Spleen (tissue), 7 donors: ENCODE measurements around the gene RTL1.

Experiments used
- CTCF ChIP-seq, 11 experiments: fragments of 200-600 bp in 7 of 11; fragments of 450-650 bp in 4 of 11; sonication (generic) in 4 of 11; IDR thresholded peaks in 8 of 11; conservative IDR thresholded peaks in 3 of 11; 1 replicate in 7 of 11; 2 replicates in 4 of 11; pipeline versions ENCODE4 v1.4.0 to v1.8.0; 2016 to 2021; ENCODE audit warnings: antibody characterized with exemption in 11 of 11, inconsistent platforms in 4 of 11, mild to moderate bottlenecking in 1 of 11
- POLR2AphosphoS5 ChIP-seq, 3 donors: sonication (generic); formaldehyde crosslinking; IDR thresholded peaks; one replicate each; pipeline ENCODE4 v1.5.1; 2017; ENCODE audit warnings: antibody characterized with exemption in 3 of 3
- donor health status: DM: no; HTN: no; CAD: no; lungs with moderate emphysema.
- donor health status: DM: no; HTN: no; CAD: no.
- donor health status: DM: no; HTN: no; CAD: no.

- TF ChIP-seq CTCF (IDR thresholded peaks at IDR 0.05 in 8 of 11, conservative IDR thresholded peaks at IDR 0.05 in 3 of 11) (no peak), POLR2AphosphoS5 (IDR thresholded peaks at IDR 0.05) (no peak)
Measured at GRCh38 chr14:100838493-100839314, 64.8 kb downstream of the RTL1 start.
